PFSK-1 (cell line): ENCODE results near the gene POLE4.

Experiments
- FOXP2 ChIP-seq: optimal IDR thresholded peaks from 2 replicates; pipeline ENCODE3; 2011; ENCODE audit warnings: borderline replicate concordance, control low read depth, inconsistent platforms; ENCODE audit not compliant: insufficient read depth; ENCODE audit errors: extremely low read length, extremely low read depth
- POLR2AphosphoS5 ChIP-seq: IDR thresholded peaks from 2 replicates; pipeline ENCODE4 v1.6.1; 2012; ENCODE audit warnings: low read depth, mild to moderate bottlenecking, control low read depth, low read length, moderate library complexity
- REST ChIP-seq, 2 experiments: IDR thresholded peaks; 2 replicates each; pipeline versions ENCODE4 v1.6.1 to v1.8.0; 2011 to 2012; ENCODE audit warnings: low read depth in 2 of 2, low read length in 2 of 2, control low read depth in 1 of 2, inconsistent platforms in 1 of 2, mild to moderate bottlenecking in 1 of 2, moderate library complexity in 1 of 2; ENCODE audit not compliant: insufficient read depth in 1 of 2
- SIN3A ChIP-seq: IDR thresholded peaks from 2 replicates; pipeline ENCODE4 v1.6.1; 2012; ENCODE audit warnings: mild to moderate bottlenecking, low read length, moderate library complexity, borderline replicate concordance; ENCODE audit not compliant: insufficient read depth
- TAF1 ChIP-seq: IDR thresholded peaks from 2 replicates; pipeline ENCODE4 v1.6.1; 2012; ENCODE audit warnings: low read length, control low read depth, borderline replicate concordance; ENCODE audit not compliant: insufficient read depth

GRCh38 chr2:74991977-74992376 is 33.5 kb downstream of the POLE4 start:
- no peak for TF ChIP-seq SIN3A
- TF ChIP-seq REST (IDR thresholded peaks at IDR 0.05; ENCODE audit: insufficient read depth in 1 of 2, low read depth in 2 of 2, low read length in 2 of 2) = no peak
- no peak for TF ChIP-seq POLR2AphosphoS5
- no peak for TF ChIP-seq FOXP2
- no peak for TF ChIP-seq TAF1
